Activated CD4-positive, alpha-beta T cell treated with anti-CD3 and anti-CD28 coated beads for 48 hours (primary cell): Measurements from ENCODE around the gene PZP.

Source experiments
- DNase-seq: peaks from one replicate; pipeline ENCODE4 v3.0.0-alpha.2; 2020

Gene PZP

GRCh38 chr12:9122091-9122609 lies 86.0 kb downstream of the PZP start:
- no peak for DNase-seq

GRCh38 chr12:9120487-9121184 lies 87.6 kb downstream of the PZP start:
- no peak for DNase-seq

- DNase-seq, result peak; percentile 4
These were observed 90.0 kb downstream of the PZP start for GRCh38 chr12:9118158-9118557.

- no peak for DNase-seq
These were observed 92.2 kb downstream of the PZP start, which contains the start of gene A2M for GRCh38 chr12:9115731-9116559. Gene A2M (minus strand): TSS chr12:9115919. CDS start chr12:9115849, 70 bp downstream.

GRCh38 chr12:9114946-9115345 lies 93.2 kb downstream of the PZP start:
- DNase-seq, result no peak

GRCh38 chr12:9113987-9114309 lies 94.2 kb downstream of the PZP start:
- DNase-seq, result no peak

- no peak for DNase-seq
These were observed 94.8 kb downstream of the PZP start for GRCh38 chr12:9113296-9113986.

GRCh38 chr12:9112076-9112853 lies 95.9 kb downstream of the PZP start:
- no peak for DNase-seq

GRCh38 chr12:9111525-9111924 lies 96.7 kb downstream of the PZP start:
- DNase-seq, result no peak

GRCh38 chr12:9109737-9110491 lies 98.3 kb downstream of the PZP start:
- DNase-seq, result no peak

- DNase-seq, result no peak
These were observed 99.0 kb downstream of the PZP start for GRCh38 chr12:9109213-9109522.

GRCh38 chr12:9108504-9109212 lies 99.5 kb downstream of the PZP start:
- no peak for DNase-seq

- DNase-seq, result no peak
These were observed 100.7 kb downstream of the PZP start for GRCh38 chr12:9107542-9107873.

GRCh38 chr12:9106610-9107541 lies 101.3 kb downstream of the PZP start:
- DNase-seq, result no peak

GRCh38 chr12:9106067-9106466 lies 102.1 kb downstream of the PZP start:
- DNase-seq, result no peak

GRCh38 chr12:9104767-9105423 lies 103.3 kb downstream of the PZP start:
- DNase-seq, result no peak

- DNase-seq, result no peak
These were observed 104.1 kb downstream of the PZP start for GRCh38 chr12:9104087-9104486.

- DNase-seq, result no peak
These were observed 104.9 kb downstream of the PZP start for GRCh38 chr12:9103050-9103849.
